IPS-20b (cell line): ENCODE measurements around the gene TSPEAR.

Experiments used
- H3K27ac ChIP-seq: one replicate; pipeline ENCODE4 v1.5.1; 2013; ENCODE audit warnings: low read length
- H3K27me3 ChIP-seq: 2 replicates; pipeline ENCODE4 v1.6.1; 2013; ENCODE audit warnings: mild to moderate bottlenecking, low read length, inconsistent platforms; ENCODE audit not compliant: insufficient read depth
- H3K36me3 ChIP-seq: 2 replicates; pipeline ENCODE4 v1.6.1; 2013; ENCODE audit warnings: low read depth, mild to moderate bottlenecking, inconsistent platforms, low read length, moderate library complexity; ENCODE audit not compliant: insufficient read depth
- H3K4me1 ChIP-seq: 2 replicates; pipeline ENCODE4 v1.6.1; 2013; ENCODE audit warnings: mild to moderate bottlenecking, control low read depth, inconsistent platforms, low read length, moderate library complexity; ENCODE audit not compliant: insufficient read depth
- H3K4me3 ChIP-seq: 2 replicates; pipeline ENCODE4 v1.5.1; 2013; ENCODE audit warnings: mild to moderate bottlenecking, low read length, inconsistent platforms
- H3K9ac ChIP-seq: 2 replicates; pipeline ENCODE4 v1.6.1; 2013; ENCODE audit warnings: low read depth, mild to moderate bottlenecking, inconsistent platforms, low read length, moderate library complexity
- H3K9me3 ChIP-seq: 2 replicates; pipeline ENCODE4 v1.6.1; 2013; ENCODE audit warnings: mild to moderate bottlenecking, low read depth, low read length, inconsistent platforms; ENCODE audit not compliant: insufficient read depth

Gene TSPEAR

GRCh38 chr21:44738621-44739020, 27.2 kb upstream of the TSPEAR start:
- Histone ChIP-seq H3K4me3 (no peak overlapping the region), H3K9ac (no peak overlapping the region), H3K27ac (no peak overlapping the region), H3K9me3 (no peaks in the 10 kb centered on the region), H3K27me3 (no peaks in the 10 kb centered on the region), H3K4me1 (peaks cover 9% of the 10 kb centered on the region), H3K36me3 (no peaks in the 10 kb centered on the region)

- no peaks in the 10 kb centered on the region for H3K9me3 ChIP-seq
- no peak overlapping the region for H3K9ac ChIP-seq
- no peaks in the 10 kb centered on the region for H3K36me3 ChIP-seq
- H3K27ac ChIP-seq, result no peak overlapping the region
- no peak overlapping the region for H3K4me3 ChIP-seq
- H3K27me3 ChIP-seq, result no peaks in the 10 kb centered on the region
- H3K4me1 ChIP-seq, result peaks cover 9% of the 10 kb centered on the region
Observed at GRCh38 chr21:44737706-44738354, 26.5 kb upstream of the TSPEAR start.

- H3K4me1 ChIP-seq, result peaks cover 12% of the 10 kb centered on the region
- H3K9ac ChIP-seq, result no peak overlapping the region; the same call in 1 of the 2 replicates
- no peak overlapping the region for H3K4me3 ChIP-seq
- H3K36me3 ChIP-seq, result no peaks in the 10 kb centered on the region
- no peaks in the 10 kb centered on the region for H3K27me3 ChIP-seq
- H3K9me3 ChIP-seq, result no peaks in the 10 kb centered on the region
- H3K27ac ChIP-seq, result no peak overlapping the region
Observed at GRCh38 chr21:44736291-44737004, 25.1 kb upstream of the TSPEAR start.

- no peaks in the 10 kb centered on the region for H3K36me3 ChIP-seq
- H3K4me1 ChIP-seq, result peaks cover 16% of the 10 kb centered on the region
- H3K27me3 ChIP-seq, result 0 out of 2 replicates have a peak, but pooled peaks cover 3% of the 10 kb centered on the region
- no peak overlapping the region for H3K9ac ChIP-seq
- no peak overlapping the region for H3K4me3 ChIP-seq
- H3K9me3 ChIP-seq, result no peaks in the 10 kb centered on the region
- H3K27ac ChIP-seq, result no peak overlapping the region
Observed at GRCh38 chr21:44735821-44736220, 24.4 kb upstream of the TSPEAR start.

GRCh38 chr21:44734841-44735240, 23.5 kb upstream of the TSPEAR start:
- Histone ChIP-seq H3K9me3 (no peaks in the 10 kb centered on the region), H3K4me1 (peaks cover 12% of the 10 kb centered on the region), H3K36me3 (no peaks in the 10 kb centered on the region), H3K27ac (no peak overlapping the region), H3K9ac (no peak overlapping the region), H3K4me3 (no peak overlapping the region), H3K27me3 (0 out of 2 replicates have a peak, but pooled peaks cover 3% of the 10 kb centered on the region)

- Histone ChIP-seq H3K27me3 (0 out of 2 replicates have a peak, but pooled peaks cover 3% of the 10 kb centered on the region), H3K27ac (no peak overlapping the region), H3K36me3 (no peaks in the 10 kb centered on the region), H3K9ac (no peak overlapping the region), H3K9me3 (no peaks in the 10 kb centered on the region), H3K4me1 (peaks cover 12% of the 10 kb centered on the region), H3K4me3 (no peak overlapping the region)
Observed at GRCh38 chr21:44734026-44734745, 22.8 kb upstream of the TSPEAR start.

GRCh38 chr21:44732956-44733355, 21.6 kb upstream of the TSPEAR start:
- H3K9me3 ChIP-seq, result no peaks in the 10 kb centered on the region
- H3K27ac ChIP-seq, result no peak overlapping the region

GRCh38 chr21:44732263-44732662, 20.9 kb upstream of the TSPEAR start:
- H3K27me3 ChIP-seq, result 0 out of 2 replicates have a peak, but pooled peaks cover 3% of the 10 kb centered on the region
- no peak overlapping the region for H3K27ac ChIP-seq
- H3K9ac ChIP-seq, result no peak overlapping the region
- no peak overlapping the region for H3K4me3 ChIP-seq
- H3K9me3 ChIP-seq, result no peaks in the 10 kb centered on the region
- H3K36me3 ChIP-seq, result no peaks in the 10 kb centered on the region
- H3K4me1 ChIP-seq, result peaks cover 12% of the 10 kb centered on the region

More at GRCh38 chr21:44732956-44733355, 21.6 kb upstream of the TSPEAR start:
- Histone ChIP-seq H3K27me3 (0 out of 2 replicates have a peak, but pooled peaks cover 3% of the 10 kb centered on the region), H3K4me1 (peaks cover 12% of the 10 kb centered on the region), H3K4me3 (no peak overlapping the region), H3K36me3 (no peaks in the 10 kb centered on the region), H3K9ac (no peak overlapping the region)

- 0 out of 2 replicates have a peak, but pooled peaks cover 3% of the 10 kb centered on the region for H3K27me3 ChIP-seq
- no peak overlapping the region for H3K9ac ChIP-seq
- H3K4me3 ChIP-seq, result no peak overlapping the region
- peaks cover 7% of the 10 kb centered on the region; the same call in 1 of the 2 replicates for H3K4me1 ChIP-seq
- no peak overlapping the region for H3K27ac ChIP-seq
- H3K9me3 ChIP-seq, result no peaks in the 10 kb centered on the region
- no peaks in the 10 kb centered on the region for H3K36me3 ChIP-seq
Observed at GRCh38 chr21:44730951-44731579, 19.7 kb upstream of the TSPEAR start.

GRCh38 chr21:44730028-44730395, 18.6 kb upstream of the TSPEAR start:
- Histone ChIP-seq H3K9me3 (no peaks in the 10 kb centered on the region), H3K36me3 (no peaks in the 10 kb centered on the region), H3K4me1 (peaks cover 7% of the 10 kb centered on the region; the same call in 1 of the 2 replicates), H3K4me3 (no peak overlapping the region), H3K27me3 (peaks cover 4% of the 10 kb centered on the region; the same call in 1 of the 2 replicates), H3K9ac (no peak overlapping the region), H3K27ac (no peak overlapping the region)

- Histone ChIP-seq H3K9ac (no peak overlapping the region), H3K27me3 (peaks cover 8% of the 10 kb centered on the region; the same call in 1 of the 2 replicates), H3K9me3 (no peaks in the 10 kb centered on the region), H3K4me1 (peaks cover 7% of the 10 kb centered on the region; the same call in 1 of the 2 replicates), H3K4me3 (no peak overlapping the region), H3K36me3 (no peaks in the 10 kb centered on the region), H3K27ac (no peak overlapping the region)
Observed at GRCh38 chr21:44729336-44730027, 18.1 kb upstream of the TSPEAR start.
